ENCODE data around the gene GZMM. TPM values are rescaled to one million over a fixed set of nuclear protein-coding genes. Genes with fewer than 3 reads are reported as not detected.

Gene GZMM
- total and polyA plus RNA-seq, 9 donors = 0.31 to 1.7 (median 0.52) TPM; not detected in 2

DNA sequence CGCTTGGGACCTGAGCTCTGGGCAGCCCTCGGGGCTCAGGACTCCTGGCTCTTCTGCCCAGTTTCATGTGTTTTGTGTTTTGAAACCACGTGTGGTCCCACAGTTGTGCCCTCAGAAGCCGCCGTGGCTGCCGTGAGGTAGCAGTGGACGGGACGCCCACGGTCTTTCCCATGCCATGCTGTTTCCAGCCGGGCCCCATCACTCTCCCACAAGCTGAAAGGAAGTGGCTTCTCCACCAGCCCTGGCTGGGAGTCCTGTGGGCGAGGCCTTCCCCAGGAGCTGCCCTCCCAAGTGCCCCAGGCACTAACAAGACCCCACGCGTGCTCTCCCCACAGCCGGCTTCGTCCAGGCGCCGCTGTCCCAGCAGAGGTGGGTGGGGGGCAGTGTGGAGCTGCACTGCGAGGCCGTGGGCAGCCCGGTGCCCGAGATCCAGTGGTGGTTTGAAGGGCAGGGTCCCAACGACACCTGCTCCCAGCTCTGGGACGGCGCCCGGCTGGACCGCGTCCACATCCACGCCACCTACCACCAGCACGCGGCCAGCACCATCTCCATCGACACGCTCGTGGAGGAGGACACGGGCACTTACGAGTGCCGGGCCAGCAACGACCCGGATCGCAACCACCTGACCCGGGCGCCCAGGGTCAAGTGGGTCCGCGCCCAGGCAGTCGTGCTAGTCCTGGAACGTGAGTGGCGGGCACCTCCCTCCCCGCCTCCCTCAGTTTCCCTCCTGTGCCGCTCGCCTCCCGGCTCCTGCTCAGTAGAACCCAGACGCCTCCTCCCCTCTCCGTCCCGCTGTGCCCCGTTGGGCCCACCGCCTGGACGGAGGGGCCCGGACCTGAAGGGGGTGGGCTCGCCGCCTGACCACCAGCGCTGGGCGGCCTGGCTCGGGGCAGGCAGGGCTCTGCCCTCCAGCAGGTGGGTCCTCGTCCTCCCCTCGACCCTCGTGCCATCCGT is 33.9 kb downstream of the GZMM start:
- DNase-seq = no peak
- WGBS, 3 donors = 87 to 89% (median 87%) methylated on average over 66 of the region's 66 CpGs
- intact Hi-C loops (cut with DNase I) = loop anchor here in 1 of 4 donors (5.0 kb wide), 1 partner anchor 45 kb away; the partner anchor contains the start of gene CDC34
- H3K27ac ChIP-seq = no peak overlapping the region
- no peaks in the 10 kb centered on the region for H3K27me3 ChIP-seq
- no peak overlapping the region for H3K4me3 ChIP-seq
- TF ChIP-seq POLR2A (IDR thresholded peaks at IDR 0.05) (no peak), EP300 (IDR thresholded peaks at IDR 0.05) (no peak)
- TF ChIP-seq, protein P1, sequence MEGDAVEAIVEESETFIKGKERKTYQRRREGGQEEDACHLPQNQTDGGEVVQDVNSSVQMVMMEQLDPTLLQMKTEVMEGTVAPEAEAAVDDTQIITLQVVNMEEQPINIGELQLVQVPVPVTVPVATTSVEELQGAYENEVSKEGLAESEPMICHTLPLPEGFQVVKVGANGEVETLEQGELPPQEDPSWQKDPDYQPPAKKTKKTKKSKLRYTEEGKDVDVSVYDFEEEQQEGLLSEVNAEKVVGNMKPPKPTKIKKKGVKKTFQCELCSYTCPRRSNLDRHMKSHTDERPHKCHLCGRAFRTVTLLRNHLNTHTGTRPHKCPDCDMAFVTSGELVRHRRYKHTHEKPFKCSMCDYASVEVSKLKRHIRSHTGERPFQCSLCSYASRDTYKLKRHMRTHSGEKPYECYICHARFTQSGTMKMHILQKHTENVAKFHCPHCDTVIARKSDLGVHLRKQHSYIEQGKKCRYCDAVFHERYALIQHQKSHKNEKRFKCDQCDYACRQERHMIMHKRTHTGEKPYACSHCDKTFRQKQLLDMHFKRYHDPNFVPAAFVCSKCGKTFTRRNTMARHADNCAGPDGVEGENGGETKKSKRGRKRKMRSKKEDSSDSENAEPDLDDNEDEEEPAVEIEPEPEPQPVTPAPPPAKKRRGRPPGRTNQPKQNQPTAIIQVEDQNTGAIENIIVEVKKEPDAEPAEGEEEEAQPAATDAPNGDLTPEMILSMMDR (IDR thresholded peaks at IDR 0.05) = no peak
- H3K9me3 ChIP-seq = no peaks in the 10 kb centered on the region
- H3K36me3 ChIP-seq = no peaks in the 10 kb centered on the region
- peaks cover 29% of the 10 kb centered on the region for H3K4me1 ChIP-seq (ENCODE audit: insufficient read depth)

DNA sequence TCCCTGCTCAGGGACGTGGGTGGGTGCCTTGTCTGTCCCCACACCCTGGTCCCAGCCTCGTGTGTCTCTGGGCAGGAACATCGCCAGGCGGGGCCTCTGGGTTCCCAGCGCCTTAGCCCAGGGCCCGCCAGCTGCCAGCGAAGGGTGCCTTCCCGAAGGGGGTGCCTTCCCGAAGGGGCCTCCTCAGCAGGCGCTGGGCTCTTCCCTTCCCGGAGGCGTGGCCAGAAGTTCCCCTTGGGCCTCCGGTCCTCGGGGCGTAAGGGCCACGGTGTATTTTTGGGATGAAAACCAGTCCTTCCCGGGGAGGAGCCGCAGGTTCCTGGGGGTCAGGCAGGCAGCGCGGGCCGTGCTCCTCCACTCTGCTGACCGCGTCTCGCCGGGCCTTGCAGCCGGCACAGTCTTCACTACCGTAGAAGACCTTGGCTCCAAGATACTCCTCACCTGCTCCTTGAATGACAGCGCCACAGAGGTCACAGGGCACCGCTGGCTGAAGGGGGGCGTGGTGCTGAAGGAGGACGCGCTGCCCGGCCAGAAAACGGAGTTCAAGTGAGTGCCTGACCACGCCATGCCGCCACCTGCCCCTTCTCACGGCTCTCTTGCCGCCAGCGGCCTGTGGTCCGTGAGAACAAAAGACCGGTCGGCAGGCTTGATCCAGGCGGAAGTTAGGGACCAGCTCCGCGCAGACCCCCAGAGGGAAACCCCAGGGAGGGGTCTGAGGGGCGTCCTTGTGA is 35.4 kb downstream of the GZMM start:
- no peaks in the 10 kb centered on the region for H3K36me3 ChIP-seq
- no peak overlapping the region for H3K4me3 ChIP-seq
- peaks cover 26% of the 10 kb centered on the region for H3K4me1 ChIP-seq (ENCODE audit: insufficient read depth)
- no peak overlapping the region for H3K27ac ChIP-seq
- no peaks in the 10 kb centered on the region for H3K27me3 ChIP-seq
- intact Hi-C loops (cut with DNase I) = loop anchor here in 1 of 4 donors (5.0 kb wide), 1 partner anchor 47 kb away; the partner anchor contains the start of gene CDC34
- no peak for DNase-seq
- no peaks in the 10 kb centered on the region for H3K9me3 ChIP-seq
- 86 to 90% (median 88%) methylated on average over 46 of the region's 46 CpGs for WGBS, 3 donors
- no peak for TF ChIP-seq EP300 (IDR thresholded peaks at IDR 0.05)

DNA sequence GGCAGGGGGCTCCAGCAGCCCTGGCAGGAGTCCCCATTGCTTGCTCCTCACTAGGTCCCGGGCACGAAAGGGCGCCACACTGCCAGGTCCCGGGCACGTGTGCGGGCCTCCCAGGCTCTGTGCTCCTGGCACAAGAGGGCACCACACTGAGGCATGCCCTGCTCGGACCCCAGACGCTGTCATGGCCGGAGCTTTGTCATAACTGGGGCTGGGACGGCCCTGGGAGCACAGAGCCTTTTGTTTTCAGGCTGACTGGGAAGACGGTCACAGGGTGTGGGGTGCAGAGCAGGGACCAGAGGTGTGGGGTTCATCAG is 35.9 kb downstream of the GZMM start:
- H3K36me3 ChIP-seq = no peaks in the 10 kb centered on the region
- H3K9me3 ChIP-seq = no peaks in the 10 kb centered on the region
- H3K27ac ChIP-seq = no peak overlapping the region
- intact Hi-C loops (cut with DNase I) = loop anchor here in 1 of 4 donors (5.0 kb wide), 1 partner anchor 47 kb away; the partner anchor contains the start of gene CDC34
- 78 to 95% (median 90%) methylated on average over 9 to 11 of the region's 11 CpGs for WGBS, 3 donors
- TF ChIP-seq, protein P1 (IDR thresholded peaks at IDR 0.05) = no peak
- TF ChIP-seq POLR2A (IDR thresholded peaks at IDR 0.05) = no peak
- no peak for TF ChIP-seq EP300 (IDR thresholded peaks at IDR 0.05)
- H3K27me3 ChIP-seq = no peaks in the 10 kb centered on the region
- no peak for DNase-seq
- H3K4me3 ChIP-seq = no peak overlapping the region
- H3K4me1 ChIP-seq (ENCODE audit: insufficient read depth) = peaks cover 25% of the 10 kb centered on the region

DNA sequence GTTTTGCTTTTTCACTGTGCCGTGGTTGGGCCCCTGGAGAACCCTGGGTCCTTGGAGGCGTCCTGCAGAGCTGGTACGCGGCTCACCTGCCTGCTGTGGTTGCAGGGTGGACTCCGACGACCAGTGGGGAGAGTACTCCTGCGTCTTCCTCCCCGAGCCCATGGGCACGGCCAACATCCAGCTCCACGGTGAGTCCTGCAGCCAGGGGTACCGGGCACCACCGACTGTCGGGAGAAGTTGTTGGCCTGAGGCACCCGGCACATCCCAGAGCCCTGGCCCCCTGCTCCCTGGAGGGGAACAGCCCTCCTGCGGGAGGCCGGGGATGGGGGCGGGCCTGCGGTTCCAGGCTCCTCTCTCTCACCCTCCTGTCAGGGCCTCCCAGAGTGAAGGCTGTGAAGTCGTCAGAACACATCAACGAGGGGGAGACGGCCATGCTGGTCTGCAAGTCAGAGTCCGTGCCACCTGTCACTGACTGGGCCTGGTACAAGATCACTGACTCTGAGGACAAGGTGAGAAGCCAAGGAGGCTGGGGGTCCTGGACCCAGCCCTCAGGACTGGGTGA is 36.5 kb downstream of the GZMM start:
- H3K36me3 ChIP-seq = no peaks in the 10 kb centered on the region
- TF ChIP-seq EP300 (IDR thresholded peaks at IDR 0.05) (no peak), POLR2A (IDR thresholded peaks at IDR 0.05) (no peak)
- TF ChIP-seq, protein P1 (IDR thresholded peaks at IDR 0.05) = no peak
- no peak overlapping the region for H3K4me3 ChIP-seq
- 80 to 84% (median 81%) methylated on average over 22 of the region's 22 CpGs for WGBS, 3 donors
- H3K27ac ChIP-seq = no peak overlapping the region
- no peaks in the 10 kb centered on the region for H3K9me3 ChIP-seq
- intact Hi-C loops (cut with DNase I) = no loop called here
- H3K27me3 ChIP-seq = no peaks in the 10 kb centered on the region
- no peak for DNase-seq
- peaks cover 20% of the 10 kb centered on the region for H3K4me1 ChIP-seq (ENCODE audit: insufficient read depth)
